Measurements from ENCODE around the gene WBP1.
A peak's percentile ranks its signal among the peaks of the same experiment; 100 is the strongest.
"Not testable (repeated sequence)": the region's sequence is repeated elsewhere in the genome, so short reads cannot be mapped to it uniquely, and the experiment has no call there.

Gene WBP1

GRCh38 chr2:74454654-74455511 lies 3.4 kb upstream of the WBP1 start, which contains the start of gene INO80B:
TSS of gene INO80B (plus strand) at chr2:74455087. CDS start at chr2:74455117, 30 bp downstream.
- peak; percentile 91 to 97 for DNase-seq (ENCODE audit: low read depth in 2 of 2)

- no peak for DNase-seq (ENCODE audit: low read depth in 2 of 2)
Observed at GRCh38 chr2:74457129-74457548, 1.1 kb upstream of the WBP1 start.

- peak; percentile 73 to 87 for DNase-seq (ENCODE audit: low read depth in 2 of 2)
Observed at GRCh38 chr2:74457549-74458131, 598 bp upstream of the WBP1 start.

- DNase-seq (ENCODE audit: low read depth in 2 of 2): no peak
Observed at GRCh38 chr2:74458938-74459363, 713 bp downstream of the WBP1 start.

GRCh38 chr2:74459503-74460118 lies 1.4 kb downstream of the WBP1 start:
- not testable (repeated sequence) for DNase-seq (ENCODE audit: low read depth in 2 of 2)

DNA sequence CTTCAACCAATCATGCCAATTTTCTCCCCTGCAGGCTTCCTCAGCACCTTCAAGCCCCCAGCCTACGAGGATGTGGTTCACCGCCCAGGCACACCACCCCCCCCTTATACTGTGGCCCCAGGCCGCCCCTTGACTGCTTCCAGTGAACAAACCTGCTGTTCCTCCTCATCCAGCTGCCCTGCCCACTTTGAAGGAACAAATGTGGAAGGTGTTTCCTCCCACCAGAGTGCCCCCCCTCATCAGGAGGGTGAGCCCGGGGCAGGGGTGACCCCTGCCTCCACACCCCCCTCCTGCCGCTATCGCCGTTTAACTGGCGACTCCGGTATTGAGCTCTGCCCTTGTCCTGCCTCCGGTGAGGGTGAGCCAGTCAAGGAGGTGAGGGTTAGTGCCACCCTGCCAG lies 1.9 kb downstream of the WBP1 start:
- not testable (repeated sequence) for DNase-seq (ENCODE audit: low read depth in 2 of 2)

DNA sequence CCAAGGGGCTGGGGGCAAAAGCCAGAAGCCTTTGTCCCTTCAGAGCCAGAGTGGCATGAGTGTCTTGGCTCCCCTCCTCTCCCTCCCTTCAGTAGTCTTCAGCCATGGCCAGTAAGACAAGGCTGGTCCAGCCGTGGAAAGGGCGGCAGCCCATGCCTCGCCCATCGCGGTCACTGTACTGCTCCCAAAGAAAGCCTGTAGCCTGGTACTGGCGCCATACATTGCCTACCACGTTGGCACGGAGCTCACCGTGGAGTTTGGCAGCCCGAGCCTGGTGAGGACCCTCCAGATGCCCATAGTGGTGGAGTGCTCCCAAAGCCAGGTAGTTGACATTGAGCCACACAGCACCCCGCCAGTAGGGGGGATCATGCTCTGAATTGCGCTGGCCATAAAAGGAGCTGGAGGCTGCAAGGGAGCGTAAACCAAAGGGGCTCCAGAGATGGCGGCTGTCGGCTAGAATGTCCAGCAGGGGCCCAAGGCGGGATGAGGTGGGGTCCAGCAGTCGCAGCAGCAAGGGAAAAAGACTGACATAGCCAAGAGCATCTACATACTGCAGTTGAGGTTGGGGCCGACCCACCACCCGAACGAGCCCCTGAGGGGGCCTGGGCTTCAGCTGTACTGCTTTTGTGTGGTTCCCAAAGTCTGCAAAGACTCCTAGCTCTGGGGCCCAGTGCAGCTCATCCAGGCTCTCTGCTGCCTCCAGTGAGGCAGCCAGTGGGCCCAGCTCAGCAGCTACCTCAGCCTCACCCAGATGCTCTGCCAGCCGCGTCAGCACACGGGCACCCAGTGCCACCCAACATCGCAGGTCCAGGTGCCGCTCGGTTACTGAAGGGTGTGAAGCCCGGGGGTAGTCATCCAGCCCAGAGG lies 3.2 kb downstream of the WBP1 start:
- DNase-seq (ENCODE audit: low read depth in 2 of 2): no peak

- no peak for DNase-seq (ENCODE audit: low read depth in 2 of 2)
Observed at GRCh38 chr2:74462054-74462785, 4.0 kb downstream of the WBP1 start.

- no peak for DNase-seq (ENCODE audit: low read depth in 2 of 2)
Observed at GRCh38 chr2:74462786-74463105, 4.5 kb downstream of the WBP1 start.

- DNase-seq (ENCODE audit: low read depth in 2 of 2): no peak
Observed at GRCh38 chr2:74464406-74464805, 6.2 kb downstream of the WBP1 start.

- not testable (repeated sequence) for DNase-seq (ENCODE audit: low read depth in 2 of 2)
Observed at GRCh38 chr2:74470742-74471141, 12.5 kb downstream of the WBP1 start.

GRCh38 chr2:74471332-74472065 lies 13.3 kb downstream of the WBP1 start:
- DNase-seq (ENCODE audit: low read depth in 2 of 2): no peak

DNA sequence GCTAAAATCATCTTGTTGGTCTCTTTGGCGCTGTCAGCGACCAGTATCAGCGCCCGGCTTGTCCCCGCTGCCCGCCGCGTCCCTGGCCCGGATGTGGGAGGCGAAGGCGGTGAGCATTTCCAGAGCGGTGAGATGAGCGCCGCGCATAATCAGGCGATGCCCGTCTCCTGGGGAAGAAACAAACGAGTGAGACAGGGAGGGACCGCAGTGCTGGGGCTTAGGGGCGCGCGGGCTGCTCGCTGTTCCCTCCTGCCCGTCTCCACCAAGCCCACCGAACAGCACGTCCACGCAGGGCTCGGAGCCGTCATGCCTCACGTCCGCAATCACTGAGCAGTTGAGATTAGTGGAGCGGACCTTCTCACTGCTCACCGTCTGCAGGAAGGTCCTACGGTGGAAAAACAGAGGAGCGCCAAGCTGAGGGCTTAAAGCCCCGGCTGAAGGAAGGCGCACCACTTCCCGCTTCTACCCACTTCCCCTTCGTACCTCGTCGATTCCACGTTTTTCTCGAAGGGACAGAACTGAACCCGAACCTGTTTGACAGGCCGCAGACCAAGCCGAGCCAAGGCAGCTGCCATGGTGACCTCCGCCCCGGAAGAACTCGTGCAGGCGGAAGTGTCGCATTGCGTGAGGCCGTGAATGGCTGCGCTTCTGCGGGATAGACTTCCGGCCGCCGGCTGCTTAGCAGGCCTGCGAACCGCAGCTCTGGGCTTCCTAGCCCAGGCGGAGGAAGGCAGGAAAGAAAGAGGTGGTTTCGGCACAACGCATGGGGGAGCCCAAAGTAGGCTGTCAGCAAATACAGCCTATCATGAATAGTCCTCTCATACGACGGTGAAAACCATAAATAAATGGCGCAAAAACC lies 14.1 kb downstream of the WBP1 start, which contains the start of gene MRPL53:
Gene MRPL53, minus strand, starts transcription at position 595 of the 859 bp plus-strand sequence. Its CDS starts 20 bp downstream, at position 575.
- peak; percentile 90 to 91 for DNase-seq (ENCODE audit: low read depth in 2 of 2)

- DNase-seq (ENCODE audit: low read depth in 2 of 2): no peak
Observed at GRCh38 chr2:74472945-74473258, 14.7 kb downstream of the WBP1 start.

- DNase-seq (ENCODE audit: low read depth in 2 of 2): no peak
Observed at GRCh38 chr2:74474481-74474880, 16.2 kb downstream of the WBP1 start.

DNA sequence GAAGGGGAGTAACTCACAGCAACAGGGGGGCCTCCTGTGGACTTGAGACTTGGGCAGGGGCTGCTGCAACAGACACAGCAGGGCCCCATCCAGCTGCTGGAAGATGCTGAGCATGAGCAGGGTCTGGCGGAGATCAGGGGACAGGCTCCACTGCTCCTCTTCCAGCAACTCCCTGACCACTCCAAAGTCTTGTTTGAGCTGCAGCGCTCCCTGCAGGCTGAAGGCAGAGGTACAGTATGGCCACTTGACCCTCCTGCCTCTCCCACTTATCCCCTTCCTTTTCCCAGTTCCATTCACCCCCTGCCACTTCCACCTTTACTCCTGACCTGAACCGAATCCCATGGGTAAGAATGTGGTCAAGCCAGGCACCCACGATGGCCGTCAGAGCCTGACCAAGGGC lies 16.7 kb downstream of the WBP1 start:
- DNase-seq (ENCODE audit: low read depth in 2 of 2): no peak

DNA sequence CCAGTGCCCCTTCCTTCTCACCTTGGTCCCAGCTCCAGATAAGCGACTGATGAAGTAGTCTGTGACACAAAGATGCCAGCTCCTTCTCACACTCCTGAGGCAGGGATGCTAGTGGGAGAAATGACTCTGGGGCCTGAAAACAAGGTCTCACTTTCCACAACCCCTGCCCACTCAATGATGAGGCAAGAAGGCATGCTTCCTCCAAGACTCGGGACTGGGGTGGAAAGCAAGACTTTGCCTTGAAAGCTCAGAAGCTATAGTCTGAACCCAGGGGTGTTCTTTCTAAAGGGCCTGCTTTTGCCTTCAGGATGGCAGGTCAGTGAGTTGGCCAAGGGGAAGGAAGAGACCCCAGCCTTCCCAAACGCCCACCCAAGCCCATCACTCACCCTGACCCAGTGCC lies 23.2 kb downstream of the WBP1 start:
- DNase-seq (ENCODE audit: low read depth in 2 of 2): no peak

- DNase-seq (ENCODE audit: low read depth in 2 of 2): peak in 1 of 2 donors; percentile 39
Observed at GRCh38 chr2:74481961-74482800, 23.9 kb downstream of the WBP1 start.

All from stimulated activated CD8-positive, alpha-beta memory T cell treated with anti-CD3 and anti-CD28 coated beads, Interleukin-7, amount 100 ng/mL, for 4 hours (primary cell).